Activated T-helper 17 cell treated with anti-CD3 and anti-CD28 coated beads, Interleukin-2, amount 50 U/mL, for 72 hours (primary cell): Measurements from ENCODE around the gene FADS6. TPM values are rescaled to one million over a fixed set of nuclear protein-coding genes. Genes with fewer than 3 reads are reported as not detected.
A peak's percentile ranks its signal among the peaks of the same experiment; 100 is the strongest.

ENCODE experiments used
- ATAC-seq: fragments of 150-1000 bp; cut with Tn5 transposase; replicated peaks from 2 replicates; pipeline ENCODE4 v1.10.0; 2021; ENCODE audit warnings: mild to moderate bottlenecking, moderate library complexity
- H3K27ac Mint-ChIP-seq: one replicate; pipeline ENCODE4 v1.8.0; 2022; ENCODE audit warnings: mixed read lengths
- H3K27me3 Mint-ChIP-seq: one replicate; pipeline ENCODE4 v1.8.0; 2022; ENCODE audit warnings: mixed read lengths
- H3K36me3 Mint-ChIP-seq: one replicate; pipeline ENCODE4 v1.8.0; 2022; ENCODE audit warnings: low read depth, mild to moderate bottlenecking, mixed read lengths
- H3K4me1 Mint-ChIP-seq: one replicate; pipeline ENCODE4 v1.8.0; 2022; ENCODE audit warnings: mixed read lengths
- H3K4me3 Mint-ChIP-seq: one replicate; pipeline ENCODE4 v1.8.0; 2022; ENCODE audit warnings: mild to moderate bottlenecking, mixed read lengths
- H3K9me3 Mint-ChIP-seq: one replicate; pipeline ENCODE4 v1.8.0; 2022; ENCODE audit warnings: mixed read lengths
- total RNA-seq, 2 donors: library from RNA; stranded (reverse); gene quantifications; one replicate each; pipeline ENCODE4 v1.2.3, GENCODE V29; 2022

The FADS6 gene
- total RNA-seq, 2 donors from 2014 or later = not detected

GRCh38 chr17:74850310-74850709, 43.1 kb downstream of the FADS6 start:
- Mint-ChIP-seq H3K4me1 (no peaks in the 10 kb centered on the region), H3K4me3 (no peak overlapping the region)

GRCh38 chr17:74848656-74849399, 44.6 kb downstream of the FADS6 start:
- Mint-ChIP-seq H3K4me3 (no peak overlapping the region), H3K27me3 (peaks cover 13% of the 10 kb centered on the region)
- no peak for ATAC-seq

More at GRCh38 chr17:74850310-74850709, 43.1 kb downstream of the FADS6 start:
- H3K27ac Mint-ChIP-seq = no peak overlapping the region
- no peaks in the 10 kb centered on the region for H3K36me3 Mint-ChIP-seq
- no peaks in the 10 kb centered on the region for H3K9me3 Mint-ChIP-seq
- ATAC-seq = no peak
- peaks cover 22% of the 10 kb centered on the region for H3K27me3 Mint-ChIP-seq

GRCh38 chr17:74846621-74847020, 46.8 kb downstream of the FADS6 start:
- H3K27me3 Mint-ChIP-seq = peaks cover 8% of the 10 kb centered on the region
- H3K27ac Mint-ChIP-seq = no peak overlapping the region
- H3K9me3 Mint-ChIP-seq = no peaks in the 10 kb centered on the region
- no peaks in the 10 kb centered on the region for H3K4me1 Mint-ChIP-seq
- no peaks in the 10 kb centered on the region for H3K36me3 Mint-ChIP-seq
- no peak for ATAC-seq
- H3K4me3 Mint-ChIP-seq = no peak overlapping the region

More at GRCh38 chr17:74848656-74849399, 44.6 kb downstream of the FADS6 start:
- no peaks in the 10 kb centered on the region for H3K36me3 Mint-ChIP-seq
- peak overlapping the region; percentile 41 for H3K27ac Mint-ChIP-seq
- H3K9me3 Mint-ChIP-seq = no peaks in the 10 kb centered on the region
- H3K4me1 Mint-ChIP-seq = no peaks in the 10 kb centered on the region

- H3K27me3 Mint-ChIP-seq = peaks cover 3% of the 10 kb centered on the region
- H3K36me3 Mint-ChIP-seq = peaks cover 2% of the 10 kb centered on the region
- ATAC-seq = no peak
- peaks cover 8% of the 10 kb centered on the region for H3K4me1 Mint-ChIP-seq
- no peak overlapping the region for H3K4me3 Mint-ChIP-seq
- H3K27ac Mint-ChIP-seq = no peak overlapping the region
- H3K9me3 Mint-ChIP-seq = no peaks in the 10 kb centered on the region
These were observed 50.1 kb downstream of the FADS6 start for GRCh38 chr17:74843352-74843627.

GRCh38 chr17:74842599-74843351, 50.7 kb downstream of the FADS6 start:
- Mint-ChIP-seq H3K4me3 (no peak overlapping the region), H3K9me3 (no peaks in the 10 kb centered on the region), H3K36me3 (peaks cover 7% of the 10 kb centered on the region), H3K27me3 (peaks cover 3% of the 10 kb centered on the region), H3K4me1 (peaks cover 8% of the 10 kb centered on the region), H3K27ac (no peak overlapping the region)
- peak; percentile 55 for ATAC-seq

GRCh38 chr17:74842146-74842598, 51.3 kb downstream of the FADS6 start:
- H3K4me1 Mint-ChIP-seq = peaks cover 8% of the 10 kb centered on the region
- H3K27me3 Mint-ChIP-seq = peaks cover 3% of the 10 kb centered on the region
- no peak overlapping the region for H3K27ac Mint-ChIP-seq
- ATAC-seq = no peak
- H3K9me3 Mint-ChIP-seq = no peaks in the 10 kb centered on the region
- H3K36me3 Mint-ChIP-seq = peaks cover 7% of the 10 kb centered on the region
- no peak overlapping the region for H3K4me3 Mint-ChIP-seq

GRCh38 chr17:74840989-74841666, 52.3 kb downstream of the FADS6 start:
- Mint-ChIP-seq H3K36me3 (peaks cover 18% of the 10 kb centered on the region), H3K27me3 (peaks cover 3% of the 10 kb centered on the region), H3K27ac (no peak overlapping the region), H3K4me1 (peaks cover 8% of the 10 kb centered on the region), H3K9me3 (no peaks in the 10 kb centered on the region), H3K4me3 (no peak overlapping the region)
- no peak for ATAC-seq

GRCh38 chr17:74839990-74840852, 53.2 kb downstream of the FADS6 start:
- Mint-ChIP-seq H3K27me3 (peaks cover 3% of the 10 kb centered on the region), H3K36me3 (peaks cover 25% of the 10 kb centered on the region), H3K9me3 (no peaks in the 10 kb centered on the region), H3K4me1 (peaks cover 11% of the 10 kb centered on the region), H3K27ac (no peak overlapping the region), H3K4me3 (no peak overlapping the region)
- peak; percentile 30 for ATAC-seq

GRCh38 chr17:74838274-74838673, 55.2 kb downstream of the FADS6 start:
- H3K4me3 Mint-ChIP-seq = no peak overlapping the region
- peaks cover 25% of the 10 kb centered on the region for H3K36me3 Mint-ChIP-seq
- peaks cover 11% of the 10 kb centered on the region for H3K4me1 Mint-ChIP-seq
- no peak for ATAC-seq
- H3K27me3 Mint-ChIP-seq = peaks cover 3% of the 10 kb centered on the region
- no peak overlapping the region for H3K27ac Mint-ChIP-seq
- no peaks in the 10 kb centered on the region for H3K9me3 Mint-ChIP-seq

- peaks cover 1% of the 10 kb centered on the region for H3K27me3 Mint-ChIP-seq
- H3K4me1 Mint-ChIP-seq = peaks cover 11% of the 10 kb centered on the region
- peaks cover 25% of the 10 kb centered on the region for H3K36me3 Mint-ChIP-seq
- ATAC-seq = no peak
- H3K27ac Mint-ChIP-seq = no peak overlapping the region
- H3K9me3 Mint-ChIP-seq = no peaks in the 10 kb centered on the region
- no peak overlapping the region for H3K4me3 Mint-ChIP-seq
These were observed 56.6 kb downstream of the FADS6 start for GRCh38 chr17:74836691-74837467.

- Mint-ChIP-seq H3K4me3 (no peak overlapping the region), H3K4me1 (peaks cover 11% of the 10 kb centered on the region), H3K36me3 (peaks cover 25% of the 10 kb centered on the region), H3K27me3 (no peaks in the 10 kb centered on the region), H3K27ac (no peak overlapping the region), H3K9me3 (no peaks in the 10 kb centered on the region)
- no peak for ATAC-seq
These were observed 57.2 kb downstream of the FADS6 start for GRCh38 chr17:74836191-74836590.

GRCh38 chr17:74833501-74834377, 59.7 kb downstream of the FADS6 start:
- Mint-ChIP-seq H3K27ac (no peak overlapping the region), H3K9me3 (no peaks in the 10 kb centered on the region), H3K27me3 (no peaks in the 10 kb centered on the region), H3K4me3 (no peak overlapping the region), H3K4me1 (peaks cover 3% of the 10 kb centered on the region), H3K36me3 (peaks cover 25% of the 10 kb centered on the region)
- ATAC-seq = no peak

- Mint-ChIP-seq H3K36me3 (peaks cover 18% of the 10 kb centered on the region), H3K27ac (no peak overlapping the region), H3K27me3 (no peaks in the 10 kb centered on the region), H3K9me3 (no peaks in the 10 kb centered on the region), H3K4me3 (no peak overlapping the region), H3K4me1 (peaks cover 3% of the 10 kb centered on the region)
- no peak for ATAC-seq
These were observed 61.0 kb downstream of the FADS6 start for GRCh38 chr17:74832421-74832820.
